Measurements from ENCODE around the gene GRAMD4. TPM values are rescaled to one million over a fixed set of nuclear protein-coding genes. Genes with fewer than 3 reads are reported as not detected.

GRAMD4 gene
- total RNA-seq, 2 donors from 2014 or later, result 118 to 141 TPM

DNA sequence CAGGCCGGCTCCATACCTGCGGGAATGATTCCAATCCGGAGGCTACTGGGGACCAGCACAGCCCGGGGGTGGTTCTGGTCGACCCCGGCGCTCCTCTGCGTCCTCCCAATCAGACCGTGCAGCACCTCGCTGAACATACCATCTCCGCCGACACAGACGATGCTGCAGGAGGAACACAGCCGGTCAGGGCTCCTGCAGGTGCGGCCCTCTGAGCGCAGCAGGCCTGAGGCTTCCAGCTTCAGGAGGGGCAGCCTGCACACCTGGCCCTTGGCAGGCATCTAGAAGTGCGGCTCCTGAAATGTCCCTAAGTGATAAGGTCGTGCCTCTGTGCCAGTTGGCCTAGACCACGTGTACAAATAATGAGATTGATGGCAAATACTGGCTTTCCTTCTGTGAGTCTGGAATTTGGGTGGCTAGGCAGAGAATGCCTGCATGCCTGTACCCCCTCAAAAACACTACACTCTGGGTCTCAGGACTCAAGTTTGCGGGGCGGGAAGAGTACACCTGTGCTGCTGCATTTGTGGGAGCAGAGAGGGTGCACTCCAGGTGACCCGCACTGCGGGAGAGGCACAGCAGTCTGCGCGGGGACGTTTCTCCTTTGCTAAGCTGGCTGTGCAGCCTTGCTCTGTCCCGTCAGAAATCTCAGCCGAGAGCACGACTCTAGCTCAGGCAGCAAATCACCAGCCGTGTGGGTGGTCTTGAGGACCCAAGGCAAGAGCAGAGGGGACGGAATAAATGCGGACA, 87.8 kb downstream of the GRAMD4 start:
- intact Hi-C loops (cut with DNase I), result no loop called here
- H3K9ac ChIP-seq (ENCODE audit: low read depth in 2 of 2, low read length in 2 of 2), result no peak overlapping the region
- H3K27me3 ChIP-seq, result no peaks in the 10 kb centered on the region
- H3K36me3 ChIP-seq, result peaks cover 4% of the 10 kb centered on the region
- DNase-seq, result no peak
- H3K9me3 ChIP-seq, result no peaks in the 10 kb centered on the region
- H3K27ac ChIP-seq, result no peak overlapping the region
- H3K4me1 ChIP-seq, result no peaks in the 10 kb centered on the region
- no peak overlapping the region for H3K4me3 ChIP-seq
- TF ChIP-seq, protein P1, sequence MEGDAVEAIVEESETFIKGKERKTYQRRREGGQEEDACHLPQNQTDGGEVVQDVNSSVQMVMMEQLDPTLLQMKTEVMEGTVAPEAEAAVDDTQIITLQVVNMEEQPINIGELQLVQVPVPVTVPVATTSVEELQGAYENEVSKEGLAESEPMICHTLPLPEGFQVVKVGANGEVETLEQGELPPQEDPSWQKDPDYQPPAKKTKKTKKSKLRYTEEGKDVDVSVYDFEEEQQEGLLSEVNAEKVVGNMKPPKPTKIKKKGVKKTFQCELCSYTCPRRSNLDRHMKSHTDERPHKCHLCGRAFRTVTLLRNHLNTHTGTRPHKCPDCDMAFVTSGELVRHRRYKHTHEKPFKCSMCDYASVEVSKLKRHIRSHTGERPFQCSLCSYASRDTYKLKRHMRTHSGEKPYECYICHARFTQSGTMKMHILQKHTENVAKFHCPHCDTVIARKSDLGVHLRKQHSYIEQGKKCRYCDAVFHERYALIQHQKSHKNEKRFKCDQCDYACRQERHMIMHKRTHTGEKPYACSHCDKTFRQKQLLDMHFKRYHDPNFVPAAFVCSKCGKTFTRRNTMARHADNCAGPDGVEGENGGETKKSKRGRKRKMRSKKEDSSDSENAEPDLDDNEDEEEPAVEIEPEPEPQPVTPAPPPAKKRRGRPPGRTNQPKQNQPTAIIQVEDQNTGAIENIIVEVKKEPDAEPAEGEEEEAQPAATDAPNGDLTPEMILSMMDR (IDR thresholded peaks at IDR 0.05), result no peak

DNA sequence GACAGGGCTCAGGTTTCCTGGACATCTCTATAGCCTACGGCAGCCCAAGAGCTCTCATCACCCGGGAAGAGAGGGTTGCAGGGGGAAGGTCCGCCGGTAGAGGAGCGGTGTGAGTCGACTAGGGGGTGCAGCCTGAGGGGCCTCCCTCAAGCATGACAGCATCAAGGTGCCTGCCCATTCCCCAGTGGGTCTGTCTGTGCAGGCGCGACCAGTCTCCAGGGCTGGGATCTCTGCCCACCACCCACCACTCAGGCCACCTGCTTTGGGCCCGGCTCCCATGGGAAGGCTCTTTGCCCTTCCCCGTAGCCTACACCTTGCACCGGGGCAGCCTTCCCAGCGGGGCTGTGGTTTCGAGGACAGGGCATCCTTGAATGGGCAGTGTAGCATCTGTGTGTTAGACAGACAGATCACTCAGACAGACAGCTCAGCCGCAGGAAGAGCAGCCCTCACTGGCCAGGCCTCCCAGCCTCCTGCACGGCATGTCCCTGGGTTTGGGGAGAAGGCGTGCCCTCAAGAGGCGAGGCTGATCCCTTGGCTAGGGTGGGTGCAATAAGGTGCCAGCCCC, 88.7 kb downstream of the GRAMD4 start:
- no peak overlapping the region for H3K27ac ChIP-seq
- H3K36me3 ChIP-seq, result peaks cover 4% of the 10 kb centered on the region
- no peak overlapping the region for H3K4me3 ChIP-seq
- TF ChIP-seq, protein P1 (IDR thresholded peaks at IDR 0.05), result no peak
- H3K9me3 ChIP-seq, result no peaks in the 10 kb centered on the region
- H3K9ac ChIP-seq (ENCODE audit: low read depth in 2 of 2, low read length in 2 of 2), result no peak overlapping the region
- no peaks in the 10 kb centered on the region for H3K27me3 ChIP-seq
- intact Hi-C loops (cut with DNase I), result no loop called here
- DNase-seq, result no peak
- H3K4me1 ChIP-seq, result no peaks in the 10 kb centered on the region

DNA sequence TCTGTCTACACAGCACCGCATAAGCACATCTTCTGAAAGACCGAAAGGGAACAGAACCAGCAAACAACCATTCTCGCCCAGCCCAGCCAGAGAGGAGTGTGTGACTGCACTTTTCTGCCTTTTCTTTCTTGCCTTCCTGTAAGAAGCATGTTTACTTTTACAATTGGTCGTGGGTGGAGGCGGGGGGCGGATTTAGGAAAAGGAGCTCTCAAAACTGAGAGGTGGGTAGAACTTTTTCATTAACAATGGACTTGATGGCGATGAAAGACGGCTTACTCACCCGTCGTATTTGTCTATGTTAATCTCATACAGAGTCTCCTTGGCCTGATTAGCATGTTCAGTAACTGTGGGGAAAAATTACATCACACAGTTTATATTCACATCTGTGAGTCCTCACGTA, 90.6 kb downstream of the GRAMD4 start:
- DNase-seq, result no peak
- TF ChIP-seq, protein P1 (IDR thresholded peaks at IDR 0.05), result no peak
- no peaks in the 10 kb centered on the region for H3K9me3 ChIP-seq
- H3K27ac ChIP-seq, result no peak overlapping the region
- intact Hi-C loops (cut with DNase I), result no loop called here
- H3K4me3 ChIP-seq, result no peak overlapping the region
- H3K4me1 ChIP-seq, result no peaks in the 10 kb centered on the region
- no peaks in the 10 kb centered on the region for H3K27me3 ChIP-seq
- H3K36me3 ChIP-seq, result peaks cover 4% of the 10 kb centered on the region
- no peak overlapping the region for H3K9ac ChIP-seq (ENCODE audit: low read depth in 2 of 2, low read length in 2 of 2)

DNA sequence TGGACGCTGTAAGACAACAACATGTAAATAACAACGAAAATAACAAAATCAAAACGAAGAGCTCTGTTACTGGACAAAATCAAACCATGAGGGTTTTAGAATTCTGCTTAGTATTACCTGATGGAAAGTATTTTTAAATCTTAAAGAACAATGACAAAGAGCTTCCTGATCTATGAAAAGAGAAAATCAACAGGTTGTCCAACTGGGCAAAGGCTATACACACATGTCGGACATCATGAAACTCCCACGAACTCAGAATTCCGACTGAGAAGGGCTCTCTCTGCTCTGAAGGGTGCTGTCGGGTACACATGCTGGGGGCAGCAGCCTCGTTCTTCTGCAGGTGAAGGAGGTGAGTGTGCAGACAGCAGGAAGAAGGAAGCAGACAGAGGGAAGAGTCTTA, 92.1 kb downstream of the GRAMD4 start:
- H3K9me3 ChIP-seq, result no peaks in the 10 kb centered on the region
- intact Hi-C loops (cut with DNase I), result no loop called here
- no peak overlapping the region for H3K4me3 ChIP-seq
- peaks cover 4% of the 10 kb centered on the region for H3K36me3 ChIP-seq
- DNase-seq, result no peak
- H3K27me3 ChIP-seq, result no peaks in the 10 kb centered on the region
- H3K4me1 ChIP-seq, result no peaks in the 10 kb centered on the region
- TF ChIP-seq, protein P1 (IDR thresholded peaks at IDR 0.05), result no peak
- H3K27ac ChIP-seq, result no peak overlapping the region
- H3K9ac ChIP-seq (ENCODE audit: low read depth in 2 of 2, low read length in 2 of 2), result no peak overlapping the region

DNA sequence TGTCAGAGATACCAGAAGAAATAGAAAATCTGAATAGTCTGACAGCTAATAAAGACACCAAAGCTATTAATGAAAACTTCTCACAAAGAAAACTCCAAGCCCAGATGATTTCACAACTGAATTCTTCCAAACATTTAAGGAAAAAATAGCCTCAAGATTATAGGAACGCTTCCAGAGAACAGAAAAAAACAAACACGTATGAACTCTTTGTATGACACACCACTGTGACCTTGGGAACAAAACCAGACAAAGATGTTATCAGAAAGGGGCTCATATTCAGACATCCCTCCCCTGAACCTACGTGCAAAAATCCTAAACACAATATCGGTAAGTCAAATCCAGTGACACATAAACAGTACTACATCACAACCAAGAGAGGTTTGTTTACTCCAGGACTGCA, 94.4 kb downstream of the GRAMD4 start:
- H3K9ac ChIP-seq (ENCODE audit: low read depth in 2 of 2, low read length in 2 of 2), result no peak overlapping the region

More for the DNA sequence above, 94.4 kb downstream of the GRAMD4 start:
- intact Hi-C loops (cut with DNase I), result no loop called here
- H3K4me3 ChIP-seq, result no peak overlapping the region
- no peaks in the 10 kb centered on the region for H3K9me3 ChIP-seq
- H3K36me3 ChIP-seq, result peaks cover 4% of the 10 kb centered on the region
- H3K4me1 ChIP-seq, result no peaks in the 10 kb centered on the region
- no peak for DNase-seq
- no peaks in the 10 kb centered on the region for H3K27me3 ChIP-seq
- H3K27ac ChIP-seq, result no peak overlapping the region
- TF ChIP-seq, protein P1 (IDR thresholded peaks at IDR 0.05), result no peak
